ENCODE data around the gene DTNA.

DNA sequence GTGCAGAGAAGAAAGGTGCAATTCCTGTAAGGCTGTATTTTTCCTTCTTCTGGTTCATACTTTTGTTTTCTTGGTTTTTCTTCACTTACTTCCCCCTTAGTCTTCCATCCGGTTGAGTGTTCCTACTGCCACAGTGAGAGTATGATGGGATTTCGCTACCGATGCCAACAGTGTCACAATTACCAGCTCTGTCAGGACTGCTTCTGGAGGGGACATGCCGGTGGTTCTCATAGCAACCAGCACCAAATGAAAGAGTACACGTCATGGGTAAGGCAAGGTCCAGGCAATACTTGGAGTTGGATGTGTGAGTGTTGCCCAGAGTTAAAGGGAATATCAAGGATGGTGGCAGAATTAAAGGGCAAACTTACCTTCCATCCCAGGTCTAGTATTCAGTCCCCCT, 108.0 kb downstream of the DTNA start:
- TF ChIP-seq, protein P1, sequence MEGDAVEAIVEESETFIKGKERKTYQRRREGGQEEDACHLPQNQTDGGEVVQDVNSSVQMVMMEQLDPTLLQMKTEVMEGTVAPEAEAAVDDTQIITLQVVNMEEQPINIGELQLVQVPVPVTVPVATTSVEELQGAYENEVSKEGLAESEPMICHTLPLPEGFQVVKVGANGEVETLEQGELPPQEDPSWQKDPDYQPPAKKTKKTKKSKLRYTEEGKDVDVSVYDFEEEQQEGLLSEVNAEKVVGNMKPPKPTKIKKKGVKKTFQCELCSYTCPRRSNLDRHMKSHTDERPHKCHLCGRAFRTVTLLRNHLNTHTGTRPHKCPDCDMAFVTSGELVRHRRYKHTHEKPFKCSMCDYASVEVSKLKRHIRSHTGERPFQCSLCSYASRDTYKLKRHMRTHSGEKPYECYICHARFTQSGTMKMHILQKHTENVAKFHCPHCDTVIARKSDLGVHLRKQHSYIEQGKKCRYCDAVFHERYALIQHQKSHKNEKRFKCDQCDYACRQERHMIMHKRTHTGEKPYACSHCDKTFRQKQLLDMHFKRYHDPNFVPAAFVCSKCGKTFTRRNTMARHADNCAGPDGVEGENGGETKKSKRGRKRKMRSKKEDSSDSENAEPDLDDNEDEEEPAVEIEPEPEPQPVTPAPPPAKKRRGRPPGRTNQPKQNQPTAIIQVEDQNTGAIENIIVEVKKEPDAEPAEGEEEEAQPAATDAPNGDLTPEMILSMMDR (conservative IDR thresholded peaks at IDR 0.05 in 1 of 2, IDR thresholded peaks at IDR 0.05 in 1 of 2; ENCODE audit: low read depth in 1 of 2, low read length in 2 of 2), result no peak
- TF ChIP-seq EZH2 (IDR thresholded peaks at IDR 0.05; ENCODE audit: low read length, missing control alignments), result no peak

Data from fibroblast of lung (primary cell).